Measurements from ENCODE around the gene MNX1.

MNX1 gene

GRCh38 chr7:157044943-157045660 is 34.6 kb upstream of the MNX1 start:
- H3K9me3 ChIP-seq (ENCODE audit: control insufficient read depth, insufficient read depth, low read length), result no peaks in the 10 kb centered on the region
- H3K36me3 ChIP-seq (ENCODE audit: control insufficient read depth, insufficient read depth, low read length), result no peaks in the 10 kb centered on the region
- no peak for DNase-seq (ENCODE audit: low read depth, low spot score)
- H3K27ac ChIP-seq (ENCODE audit: low read length), result no peak overlapping the region
- no peaks in the 10 kb centered on the region for H3K27me3 ChIP-seq (ENCODE audit: control insufficient read depth, insufficient read depth, low read length)
- no CpG with 5 or more reads among the region's 30 CpGs for WGBS (ENCODE audit: insufficient coverage, insufficient read length)
- no peak overlapping the region for H3K4me3 ChIP-seq (ENCODE audit: low read length)
- H3K4me1 ChIP-seq (ENCODE audit: control insufficient read depth, insufficient read depth, low read length), result no peaks in the 10 kb centered on the region

- WGBS (ENCODE audit: insufficient coverage, insufficient read length), result no CpG with 5 or more reads among the region's 17 CpGs
- no peak for DNase-seq (ENCODE audit: low read depth, low spot score)
Observed at GRCh38 chr7:157044147-157044687, 33.8 kb upstream of the MNX1 start.

GRCh38 chr7:157043745-157044144 is 33.3 kb upstream of the MNX1 start:
- H3K36me3 ChIP-seq (ENCODE audit: control insufficient read depth, insufficient read depth, low read length), result no peaks in the 10 kb centered on the region
- no CpG with 5 or more reads among the region's 12 CpGs for WGBS (ENCODE audit: insufficient coverage, insufficient read length)

More at GRCh38 chr7:157044147-157044687, 33.8 kb upstream of the MNX1 start:
- no peak overlapping the region for H3K27ac ChIP-seq (ENCODE audit: low read length)
- no peaks in the 10 kb centered on the region for H3K4me1 ChIP-seq (ENCODE audit: control insufficient read depth, insufficient read depth, low read length)
- no peak overlapping the region for H3K4me3 ChIP-seq (ENCODE audit: low read length)
- no peaks in the 10 kb centered on the region for H3K36me3 ChIP-seq (ENCODE audit: control insufficient read depth, insufficient read depth, low read length)
- no peaks in the 10 kb centered on the region for H3K27me3 ChIP-seq (ENCODE audit: control insufficient read depth, insufficient read depth, low read length)
- no peaks in the 10 kb centered on the region for H3K9me3 ChIP-seq (ENCODE audit: control insufficient read depth, insufficient read depth, low read length)

DNA sequence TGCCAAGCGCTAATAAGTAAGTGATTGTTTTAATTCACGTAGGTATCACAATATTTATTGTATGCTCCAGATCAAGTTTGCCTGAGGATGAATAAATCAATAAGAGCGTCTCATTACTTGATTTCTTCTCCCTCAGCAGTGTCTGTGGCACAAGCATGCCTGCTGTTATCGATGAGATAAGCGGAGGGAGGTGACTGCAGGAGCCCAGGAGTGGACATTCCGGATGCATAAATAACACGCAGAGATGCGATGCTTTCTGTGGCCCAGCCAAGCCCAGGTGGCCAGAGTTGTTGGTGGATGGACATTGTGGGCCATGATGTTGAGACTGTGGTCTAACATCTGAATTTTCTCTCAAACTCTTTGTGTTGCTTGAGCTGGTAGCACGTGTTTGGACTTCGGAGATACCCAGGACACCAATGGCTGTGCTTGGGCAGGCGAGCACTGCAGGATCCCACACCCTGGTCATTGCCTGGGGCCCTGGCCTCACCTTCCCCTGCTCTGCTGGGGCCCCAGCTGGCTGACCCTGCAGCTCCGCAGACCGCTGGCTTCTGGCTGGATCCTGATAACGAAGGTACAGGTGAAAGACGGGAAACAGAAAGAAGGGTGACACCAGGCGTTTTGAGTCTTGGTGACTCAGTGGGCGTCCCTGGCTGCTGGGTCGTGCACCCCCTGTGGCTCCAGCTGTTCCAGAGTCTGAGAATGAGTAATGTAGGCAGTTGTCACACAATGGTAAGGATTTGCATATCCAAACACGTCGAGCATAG is 31.2 kb upstream of the MNX1 start:
- Histone ChIP-seq H3K27ac (ENCODE audit: low read length) (no peak overlapping the region), H3K9me3 (ENCODE audit: control insufficient read depth, insufficient read depth, low read length) (no peaks in the 10 kb centered on the region), H3K4me1 (ENCODE audit: control insufficient read depth, insufficient read depth, low read length) (no peaks in the 10 kb centered on the region), H3K36me3 (ENCODE audit: control insufficient read depth, insufficient read depth, low read length) (no peaks in the 10 kb centered on the region), H3K27me3 (ENCODE audit: control insufficient read depth, insufficient read depth, low read length) (no peaks in the 10 kb centered on the region), H3K4me3 (ENCODE audit: low read length) (no peak overlapping the region)
- DNase-seq (ENCODE audit: low read depth, low spot score), result no peak
- WGBS (ENCODE audit: insufficient coverage, insufficient read length), result no CpG with 5 or more reads among the region's 20 CpGs

More at GRCh38 chr7:157043745-157044144, 33.3 kb upstream of the MNX1 start:
- Histone ChIP-seq H3K9me3 (ENCODE audit: control insufficient read depth, insufficient read depth, low read length) (no peaks in the 10 kb centered on the region), H3K4me1 (ENCODE audit: control insufficient read depth, insufficient read depth, low read length) (no peaks in the 10 kb centered on the region), H3K27ac (ENCODE audit: low read length) (no peak overlapping the region), H3K27me3 (ENCODE audit: control insufficient read depth, insufficient read depth, low read length) (no peaks in the 10 kb centered on the region), H3K4me3 (ENCODE audit: low read length) (no peak overlapping the region)
- no peak for DNase-seq (ENCODE audit: low read depth, low spot score)

DNA sequence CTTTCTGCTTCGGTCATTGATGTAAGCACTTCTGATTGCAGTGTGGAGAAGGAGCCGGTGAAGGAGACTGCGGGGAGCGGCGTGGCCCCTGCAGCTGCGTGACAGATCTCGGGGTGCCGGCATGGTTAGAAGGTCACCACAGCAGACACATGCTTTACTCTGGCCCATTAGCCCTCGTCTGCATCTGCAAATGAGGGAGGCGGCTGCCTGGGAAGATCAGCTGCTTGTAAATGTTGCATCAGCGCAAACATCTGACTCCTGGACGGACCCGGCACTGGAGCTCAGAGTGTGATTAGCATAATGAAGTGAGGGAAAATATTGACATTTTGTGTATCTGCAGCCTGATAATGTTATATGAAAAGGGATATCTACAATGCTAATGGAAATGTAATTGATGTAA is 30.5 kb upstream of the MNX1 start:
- DNase-seq (ENCODE audit: low read depth, low spot score), result no peak
- H3K27me3 ChIP-seq (ENCODE audit: control insufficient read depth, insufficient read depth, low read length), result no peaks in the 10 kb centered on the region
- H3K4me1 ChIP-seq (ENCODE audit: control insufficient read depth, insufficient read depth, low read length), result no peaks in the 10 kb centered on the region
- no peaks in the 10 kb centered on the region for H3K9me3 ChIP-seq (ENCODE audit: control insufficient read depth, insufficient read depth, low read length)
- no CpG with 5 or more reads among the region's 13 CpGs for WGBS (ENCODE audit: insufficient coverage, insufficient read length)
- H3K4me3 ChIP-seq (ENCODE audit: low read length), result no peak overlapping the region
- no peak overlapping the region for H3K27ac ChIP-seq (ENCODE audit: low read length)
- H3K36me3 ChIP-seq (ENCODE audit: control insufficient read depth, insufficient read depth, low read length), result no peaks in the 10 kb centered on the region

DNA sequence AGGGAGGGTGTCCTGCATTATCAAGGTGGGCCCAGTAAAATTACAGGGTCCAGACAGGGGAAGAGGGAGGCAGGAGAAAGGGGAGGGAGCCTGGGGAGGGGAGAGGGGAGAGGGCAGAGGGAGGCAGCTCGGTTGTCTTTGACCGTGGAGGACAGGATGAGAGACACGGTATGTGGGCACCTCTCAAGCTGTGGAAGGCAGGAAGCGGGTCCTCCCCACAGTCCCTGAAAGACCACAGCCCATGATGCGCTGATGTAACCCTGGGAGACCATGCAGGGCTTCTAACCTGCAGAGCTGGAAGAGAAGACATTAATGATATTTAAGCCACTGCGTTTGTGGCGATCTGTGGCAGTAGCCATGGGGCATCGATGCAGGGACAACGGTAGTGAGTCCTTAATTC is 27.2 kb upstream of the MNX1 start:
- Histone ChIP-seq H3K27ac (ENCODE audit: low read length) (no peak overlapping the region), H3K4me3 (ENCODE audit: low read length) (no peak overlapping the region), H3K4me1 (ENCODE audit: control insufficient read depth, insufficient read depth, low read length) (no peaks in the 10 kb centered on the region), H3K27me3 (ENCODE audit: control insufficient read depth, insufficient read depth, low read length) (no peaks in the 10 kb centered on the region), H3K9me3 (ENCODE audit: control insufficient read depth, insufficient read depth, low read length) (no peaks in the 10 kb centered on the region), H3K36me3 (ENCODE audit: control insufficient read depth, insufficient read depth, low read length) (no peaks in the 10 kb centered on the region)
- DNase-seq (ENCODE audit: low read depth, low spot score), result no peak
- WGBS (ENCODE audit: insufficient coverage, insufficient read length), result no CpG with 5 or more reads among the region's 9 CpGs

DNA sequence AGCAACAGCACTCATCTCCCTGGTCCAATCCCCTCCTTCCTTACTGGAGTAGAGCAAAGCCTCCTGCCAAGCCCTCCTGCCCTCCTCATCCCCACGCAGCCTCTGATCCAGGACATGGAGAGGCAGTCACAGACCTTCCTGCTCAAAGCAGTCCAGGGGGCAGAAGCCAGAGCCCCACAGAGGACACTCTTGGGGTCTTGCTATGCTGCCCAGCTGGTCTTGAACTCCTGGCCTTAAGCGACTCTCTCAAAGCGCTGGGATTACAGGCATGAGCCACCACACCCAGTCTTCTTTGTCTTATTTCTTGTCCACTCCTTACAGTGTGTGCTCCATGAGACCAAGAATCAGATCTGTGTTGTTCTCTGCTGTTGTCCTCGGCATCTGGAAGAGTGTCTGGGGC is 26.6 kb upstream of the MNX1 start:
- H3K4me1 ChIP-seq (ENCODE audit: control insufficient read depth, insufficient read depth, low read length), result no peaks in the 10 kb centered on the region
- no peak for DNase-seq (ENCODE audit: low read depth, low spot score)
- no peak overlapping the region for H3K4me3 ChIP-seq (ENCODE audit: low read length)
- H3K27ac ChIP-seq (ENCODE audit: low read length), result no peak overlapping the region
- no CpG with 5 or more reads among the region's 4 CpGs for WGBS (ENCODE audit: insufficient coverage, insufficient read length)
- no peaks in the 10 kb centered on the region for H3K27me3 ChIP-seq (ENCODE audit: control insufficient read depth, insufficient read depth, low read length)
- no peaks in the 10 kb centered on the region for H3K36me3 ChIP-seq (ENCODE audit: control insufficient read depth, insufficient read depth, low read length)
- no peaks in the 10 kb centered on the region for H3K9me3 ChIP-seq (ENCODE audit: control insufficient read depth, insufficient read depth, low read length)

- no peak overlapping the region for H3K4me3 ChIP-seq (ENCODE audit: low read length)
Observed at GRCh38 chr7:157035979-157036378, 25.5 kb upstream of the MNX1 start.

DNA sequence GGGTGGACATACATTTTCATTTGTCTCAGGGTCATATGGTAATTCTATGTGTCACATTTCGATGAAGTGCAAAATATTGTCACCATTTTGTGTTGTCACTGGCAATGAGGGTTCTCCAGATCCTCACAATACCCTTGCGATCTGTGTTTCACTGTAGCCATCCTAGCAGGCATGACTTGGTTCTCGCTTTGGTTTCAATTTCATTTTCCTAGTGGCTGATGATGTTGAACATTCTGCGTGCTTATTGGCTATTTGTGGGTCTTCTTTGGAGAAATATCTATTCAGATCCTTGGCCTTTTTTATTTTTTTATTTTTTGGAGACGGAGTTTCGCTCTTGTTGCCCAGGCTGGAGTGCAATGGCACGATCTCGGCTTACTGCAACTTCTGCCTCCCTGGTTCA is 24.8 kb upstream of the MNX1 start:
- no CpG with 5 or more reads among the region's 8 CpGs for WGBS (ENCODE audit: insufficient coverage, insufficient read length)
- no peaks in the 10 kb centered on the region for H3K9me3 ChIP-seq (ENCODE audit: control insufficient read depth, insufficient read depth, low read length)
- no peaks in the 10 kb centered on the region for H3K36me3 ChIP-seq (ENCODE audit: control insufficient read depth, insufficient read depth, low read length)
- no peak overlapping the region for H3K27ac ChIP-seq (ENCODE audit: low read length)
- no peak for DNase-seq (ENCODE audit: low read depth, low spot score)
- no peaks in the 10 kb centered on the region for H3K27me3 ChIP-seq (ENCODE audit: control insufficient read depth, insufficient read depth, low read length)
- no peak overlapping the region for H3K4me3 ChIP-seq (ENCODE audit: low read length)
- H3K4me1 ChIP-seq (ENCODE audit: control insufficient read depth, insufficient read depth, low read length), result no peaks in the 10 kb centered on the region

More at GRCh38 chr7:157035979-157036378, 25.5 kb upstream of the MNX1 start:
- Histone ChIP-seq H3K36me3 (ENCODE audit: control insufficient read depth, insufficient read depth, low read length) (no peaks in the 10 kb centered on the region), H3K4me1 (ENCODE audit: control insufficient read depth, insufficient read depth, low read length) (no peaks in the 10 kb centered on the region), H3K27ac (ENCODE audit: low read length) (no peak overlapping the region), H3K27me3 (ENCODE audit: control insufficient read depth, insufficient read depth, low read length) (no peaks in the 10 kb centered on the region), H3K9me3 (ENCODE audit: control insufficient read depth, insufficient read depth, low read length) (no peaks in the 10 kb centered on the region)
- DNase-seq (ENCODE audit: low read depth, low spot score), result no peak
- WGBS (ENCODE audit: insufficient coverage, insufficient read length), result no CpG with 5 or more reads among the region's 1 CpG

DNA sequence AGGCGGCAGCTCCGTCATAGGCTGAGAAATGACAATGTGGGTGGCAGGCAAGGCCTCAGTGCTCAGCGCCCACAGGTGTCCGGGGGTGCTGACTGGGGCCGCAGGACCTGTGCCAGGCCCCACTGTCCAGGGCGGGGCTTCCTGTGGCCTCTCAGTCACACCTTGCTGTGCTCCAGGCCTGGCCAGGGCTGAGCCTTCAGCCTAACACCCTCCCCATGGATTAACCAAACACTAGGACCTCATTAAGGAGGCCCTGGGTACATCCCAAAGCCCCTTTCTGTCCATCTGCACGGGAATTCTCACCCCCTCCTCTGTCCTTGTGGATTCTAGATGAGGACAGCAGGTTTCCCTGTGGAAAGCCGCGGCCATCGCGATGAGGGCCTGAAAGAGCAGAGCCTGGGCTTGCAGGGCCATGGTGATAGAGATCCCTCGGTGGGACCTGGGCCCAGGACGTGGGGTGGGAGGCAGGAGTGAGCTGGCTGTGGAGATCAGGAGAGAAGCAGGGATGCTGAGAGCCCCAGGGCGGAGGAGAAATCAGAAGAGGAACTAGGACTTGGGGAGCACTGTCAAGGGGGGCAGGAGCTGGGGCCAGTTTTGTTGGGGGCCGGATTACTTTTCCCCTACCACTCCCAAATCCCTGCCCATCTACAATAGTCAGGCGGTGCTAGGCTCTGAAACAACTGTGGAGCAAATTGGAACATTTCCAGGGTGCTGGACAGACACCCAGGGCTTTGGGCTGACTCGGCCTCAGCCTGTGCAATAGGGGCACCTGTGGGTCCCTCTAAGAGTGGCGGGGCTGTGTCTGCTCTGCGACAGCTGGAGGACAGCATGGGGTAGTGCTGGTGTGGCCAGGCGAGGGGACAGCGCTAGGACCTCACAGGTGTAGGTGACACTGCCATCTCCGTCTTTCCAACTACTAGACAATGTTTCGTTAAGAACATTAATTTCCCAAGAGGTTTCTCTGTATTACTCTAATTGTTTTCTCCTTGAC is 23.3 kb upstream of the MNX1 start:
- no peaks in the 10 kb centered on the region for H3K27me3 ChIP-seq (ENCODE audit: control insufficient read depth, insufficient read depth, low read length)

More for the DNA sequence above, 23.3 kb upstream of the MNX1 start:
- no CpG with 5 or more reads among the region's 23 CpGs for WGBS (ENCODE audit: insufficient coverage, insufficient read length)
- Histone ChIP-seq H3K4me3 (ENCODE audit: low read length) (no peak overlapping the region), H3K27ac (ENCODE audit: low read length) (no peak overlapping the region), H3K4me1 (ENCODE audit: control insufficient read depth, insufficient read depth, low read length) (no peaks in the 10 kb centered on the region), H3K9me3 (ENCODE audit: control insufficient read depth, insufficient read depth, low read length) (no peaks in the 10 kb centered on the region), H3K36me3 (ENCODE audit: control insufficient read depth, insufficient read depth, low read length) (no peaks in the 10 kb centered on the region)
- no peak for DNase-seq (ENCODE audit: low read depth, low spot score)

All from iPS DF 6.9 (cell line).